ENCODE results near the gene ARHGAP30.

GRCh38 chr1:161106431-161106830, 36.7 kb upstream of the ARHGAP30 start:
- TF ChIP-seq, protein P1, sequence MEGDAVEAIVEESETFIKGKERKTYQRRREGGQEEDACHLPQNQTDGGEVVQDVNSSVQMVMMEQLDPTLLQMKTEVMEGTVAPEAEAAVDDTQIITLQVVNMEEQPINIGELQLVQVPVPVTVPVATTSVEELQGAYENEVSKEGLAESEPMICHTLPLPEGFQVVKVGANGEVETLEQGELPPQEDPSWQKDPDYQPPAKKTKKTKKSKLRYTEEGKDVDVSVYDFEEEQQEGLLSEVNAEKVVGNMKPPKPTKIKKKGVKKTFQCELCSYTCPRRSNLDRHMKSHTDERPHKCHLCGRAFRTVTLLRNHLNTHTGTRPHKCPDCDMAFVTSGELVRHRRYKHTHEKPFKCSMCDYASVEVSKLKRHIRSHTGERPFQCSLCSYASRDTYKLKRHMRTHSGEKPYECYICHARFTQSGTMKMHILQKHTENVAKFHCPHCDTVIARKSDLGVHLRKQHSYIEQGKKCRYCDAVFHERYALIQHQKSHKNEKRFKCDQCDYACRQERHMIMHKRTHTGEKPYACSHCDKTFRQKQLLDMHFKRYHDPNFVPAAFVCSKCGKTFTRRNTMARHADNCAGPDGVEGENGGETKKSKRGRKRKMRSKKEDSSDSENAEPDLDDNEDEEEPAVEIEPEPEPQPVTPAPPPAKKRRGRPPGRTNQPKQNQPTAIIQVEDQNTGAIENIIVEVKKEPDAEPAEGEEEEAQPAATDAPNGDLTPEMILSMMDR (IDR thresholded peaks at IDR 0.05) = no peak
- TF ChIP-seq POLR2A (IDR thresholded peaks at IDR 0.05) (no peak), EP300 (IDR thresholded peaks at IDR 0.05) (no peak)

All from tibial nerve (tissue), 4 donors.